Activated CD8-positive, alpha-beta memory T cell treated with anti-CD3 and anti-CD28 coated beads, Interleukin-2, amount 50 U/mL, for 48 hours (primary cell): ENCODE data around the gene PRM1.

Experiments used
- DNase-seq: peaks from one replicate; pipeline ENCODE4 v3.0.0-alpha.2; 2020

Gene PRM1

GRCh38 chr16:11280616-11281522, at the start of gene PRM1:
Gene PRM1, minus strand, starts transcription at chr16:11281330. Its CDS starts 92 bp downstream, at chr16:11281238.
- DNase-seq = no peak

GRCh38 chr16:11330526-11331237, 49.6 kb upstream of the PRM1 start:
- DNase-seq = no peak

GRCh38 chr16:11329891-11330290, 48.8 kb upstream of the PRM1 start:
- no peak for DNase-seq

GRCh38 chr16:11329071-11329491, 48.0 kb upstream of the PRM1 start:
- DNase-seq = no peak

GRCh38 chr16:11328172-11329070, 47.3 kb upstream of the PRM1 start:
- DNase-seq = no peak

GRCh38 chr16:11327277-11328171, 46.4 kb upstream of the PRM1 start:
- no peak for DNase-seq

GRCh38 chr16:11326737-11327276, 45.7 kb upstream of the PRM1 start:
- no peak for DNase-seq

GRCh38 chr16:11326084-11326736, 45.1 kb upstream of the PRM1 start:
- no peak for DNase-seq

- DNase-seq = no peak
Measured at GRCh38 chr16:11325404-11326083, 44.4 kb upstream of the PRM1 start.

- no peak for DNase-seq
Measured at GRCh38 chr16:11323551-11324336, 42.6 kb upstream of the PRM1 start.

GRCh38 chr16:11322823-11323222, 41.7 kb upstream of the PRM1 start:
- no peak for DNase-seq

- DNase-seq = no peak
Measured at GRCh38 chr16:11321662-11322061, 40.5 kb upstream of the PRM1 start.

GRCh38 chr16:11320170-11320569, 39.0 kb upstream of the PRM1 start:
- no peak for DNase-seq

- DNase-seq = no peak
Measured at GRCh38 chr16:11319529-11320146, 38.5 kb upstream of the PRM1 start.

- DNase-seq = no peak
Measured at GRCh38 chr16:11318817-11319216, 37.7 kb upstream of the PRM1 start.

- DNase-seq = no peak
Measured at GRCh38 chr16:11316331-11317015, 35.3 kb upstream of the PRM1 start.

- no peak for DNase-seq
Measured at GRCh38 chr16:11315510-11315909, 34.4 kb upstream of the PRM1 start.

GRCh38 chr16:11314309-11314894, 33.3 kb upstream of the PRM1 start:
- no peak for DNase-seq
